OCI-LY1 (cell line): ENCODE measurements around the gene FILIP1.

Source experiments
- EZH2 ChIP-seq: fragments of 200-600 bp; sonication (generic), shearing (Covaris generic); IDR thresholded peaks from 2 replicates; pipeline ENCODE4 v1.8.0; 2017; ENCODE audit warnings: borderline replicate concordance, mixed run types, mild to moderate bottlenecking, antibody characterized with exemption, low read length, moderate library complexity, mixed read lengths
- TF ChIP-seq, protein P1 (sequence below): fragments of 200-600 bp; sonication (generic), shearing (Covaris generic); IDR thresholded peaks from 2 replicates; pipeline ENCODE4 v1.5.1; 2017; ENCODE audit warnings: mild to moderate bottlenecking, antibody characterized with exemption, low read length, moderate library complexity, mixed read lengths

DNA sequence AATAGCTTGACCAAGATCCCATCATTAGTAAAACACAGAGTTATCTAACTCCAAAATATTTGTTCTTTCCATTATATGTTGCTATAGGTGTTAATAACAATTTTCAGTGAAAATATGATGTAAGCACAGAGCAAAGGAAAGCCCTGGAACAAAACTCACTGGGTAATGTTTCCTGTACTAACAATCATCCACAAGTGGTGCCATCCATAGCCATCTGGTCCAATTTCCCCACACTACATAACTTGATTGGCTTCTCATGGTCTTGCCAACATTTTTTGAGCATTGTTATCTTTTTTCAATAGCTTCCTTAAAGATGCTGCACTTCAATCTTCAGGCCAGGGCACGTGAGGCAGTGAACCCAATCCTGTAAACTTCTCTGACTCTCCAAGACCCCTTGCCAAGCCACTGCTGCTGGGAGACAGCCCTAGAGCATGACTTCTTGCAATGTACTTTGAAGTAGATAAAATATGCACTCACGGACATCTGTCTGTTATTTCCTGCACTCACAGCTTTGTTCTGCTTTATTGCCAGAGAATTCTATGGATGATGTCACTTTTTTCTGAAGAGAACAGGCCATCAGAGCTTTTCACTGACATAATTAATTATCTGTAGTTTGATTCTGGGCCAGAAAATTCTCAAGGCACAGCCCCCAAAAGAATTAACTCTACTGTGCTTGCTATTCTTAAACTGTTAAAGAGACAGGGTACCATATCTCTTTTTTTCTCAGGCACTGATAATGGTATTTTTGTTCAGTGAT lies 111.5 kb downstream of the FILIP1 start:
- TF ChIP-seq, protein P1, sequence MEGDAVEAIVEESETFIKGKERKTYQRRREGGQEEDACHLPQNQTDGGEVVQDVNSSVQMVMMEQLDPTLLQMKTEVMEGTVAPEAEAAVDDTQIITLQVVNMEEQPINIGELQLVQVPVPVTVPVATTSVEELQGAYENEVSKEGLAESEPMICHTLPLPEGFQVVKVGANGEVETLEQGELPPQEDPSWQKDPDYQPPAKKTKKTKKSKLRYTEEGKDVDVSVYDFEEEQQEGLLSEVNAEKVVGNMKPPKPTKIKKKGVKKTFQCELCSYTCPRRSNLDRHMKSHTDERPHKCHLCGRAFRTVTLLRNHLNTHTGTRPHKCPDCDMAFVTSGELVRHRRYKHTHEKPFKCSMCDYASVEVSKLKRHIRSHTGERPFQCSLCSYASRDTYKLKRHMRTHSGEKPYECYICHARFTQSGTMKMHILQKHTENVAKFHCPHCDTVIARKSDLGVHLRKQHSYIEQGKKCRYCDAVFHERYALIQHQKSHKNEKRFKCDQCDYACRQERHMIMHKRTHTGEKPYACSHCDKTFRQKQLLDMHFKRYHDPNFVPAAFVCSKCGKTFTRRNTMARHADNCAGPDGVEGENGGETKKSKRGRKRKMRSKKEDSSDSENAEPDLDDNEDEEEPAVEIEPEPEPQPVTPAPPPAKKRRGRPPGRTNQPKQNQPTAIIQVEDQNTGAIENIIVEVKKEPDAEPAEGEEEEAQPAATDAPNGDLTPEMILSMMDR, result no peak
- TF ChIP-seq EZH2, result no peak
